Measurements from ENCODE around the gene PARVA. TPM values are rescaled to one million over a fixed set of nuclear protein-coding genes. Genes with fewer than 3 reads are reported as not detected.

PARVA gene
- total and polyA plus RNA-seq, 2 of the 8 experiments (the other 6 are each of a cell fraction or from before 2014, with no cell fraction given): 3.1 to 13.5 TPM

DNA sequence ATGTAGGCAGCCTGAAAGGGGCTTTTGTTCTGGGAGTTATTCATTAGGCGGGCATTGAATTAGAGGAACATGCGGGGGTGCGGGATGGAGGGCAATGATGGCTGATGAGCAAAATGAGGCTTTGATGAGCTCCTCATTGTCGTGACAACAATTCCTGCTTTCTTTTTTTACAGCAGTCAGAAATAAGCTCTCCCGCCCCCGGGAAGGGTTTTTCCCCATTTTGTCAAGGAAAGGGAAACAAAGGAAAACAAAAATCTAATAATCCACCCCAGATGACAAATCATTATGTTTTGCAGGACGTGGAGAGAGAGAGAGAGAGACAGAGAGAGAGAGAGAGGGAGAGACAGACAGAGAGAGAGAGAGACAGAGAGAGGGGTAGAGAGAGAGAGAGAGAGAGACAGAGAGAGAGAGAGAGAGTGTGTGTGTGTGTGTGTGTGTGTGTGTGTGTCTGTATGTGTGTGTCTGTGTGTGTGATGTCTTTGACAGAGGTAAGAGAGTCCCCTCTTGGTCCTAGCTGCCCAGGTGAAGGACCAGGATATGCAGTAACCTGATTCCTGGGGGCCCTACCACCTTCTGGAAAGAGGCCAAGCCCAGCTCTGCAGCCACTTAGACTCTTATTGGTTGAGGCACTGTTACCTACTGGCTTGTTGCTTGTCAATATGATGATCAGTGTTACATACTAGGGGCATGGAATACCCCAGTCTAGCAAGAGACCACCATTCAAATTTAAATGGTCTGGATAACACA is 46.7 kb upstream of the PARVA start:
- no peaks in the 10 kb centered on the region for H4K20me1 ChIP-seq (replicated peaks in 1 of 2; ENCODE audit: control insufficient read depth in 1 of 2, insufficient read depth in 2 of 2, low read length in 2 of 2)
- no peak overlapping the region for H2BK5ac ChIP-seq (ENCODE audit: low read depth, low read length)
- H2AFZ ChIP-seq (ENCODE audit: low read length): 0 out of 2 replicates have a peak overlapping the region, but pooled peaks have one; percentile 10
- H3K79me1 ChIP-seq (ENCODE audit: low read depth, low read length): no peaks in the 10 kb centered on the region
- H2BK15ac ChIP-seq (ENCODE audit: low read length): no peak overlapping the region
- no peaks in the 10 kb centered on the region; a peak in 1 of 4 replicates for H3K9me3 ChIP-seq (ENCODE audit: insufficient read depth in 2 of 2, low read depth in 1 of 2, low read length in 1 of 2)
- no peak overlapping the region for H4K5ac ChIP-seq (ENCODE audit: insufficient read length, low read depth, low read length)
- peaks cover 0 to 11% (median 1%) of the 10 kb centered on the region in 4 experiments; a peak in 4 of 7 replicates for H3K4me1 ChIP-seq (replicated peaks in 1 of 4; ENCODE audit: control insufficient read depth in 3 of 4, insufficient read depth in 4 of 4, low read length in 3 of 4)
- peak overlapping the region in 1 of 4 experiments; percentile 2; a peak in 1 of 8 replicates for H3K4me3 ChIP-seq (ENCODE audit: extremely low read depth in 1 of 4, insufficient read depth in 2 of 4, low read depth in 3 of 4, low read length in 4 of 4)
- H2BK20ac ChIP-seq (ENCODE audit: low read length): no peak overlapping the region
- no peaks in the 10 kb centered on the region; a peak in 1 of 7 replicates for H3K27me3 ChIP-seq (replicated peaks in 1 of 4; ENCODE audit: control insufficient read depth in 3 of 4, extremely low read depth in 1 of 4, insufficient read depth in 3 of 4, low read length in 3 of 4)
- FAIRE-seq (no peak), DNase-seq (ENCODE audit: low read depth in 1 of 2, low spot score in 2 of 2) (no peak)
- H3K4ac ChIP-seq (replicated peaks; ENCODE audit: insufficient read length, low read depth, low read length): peak overlapping the region; percentile 24
- no peak overlapping the region for H3K23ac ChIP-seq (ENCODE audit: insufficient read length)
- no peaks in the 10 kb centered on the region; the same call in 1 of the 2 replicates for H3K23me2 ChIP-seq (ENCODE audit: low read depth, low read length)
- H3K18ac ChIP-seq (ENCODE audit: extremely low read depth, low read length): no peak overlapping the region
- H3K14ac ChIP-seq (ENCODE audit: insufficient read length): no peak overlapping the region
- no peak overlapping the region for H2AK5ac ChIP-seq (ENCODE audit: low read depth, low read length)
- no peak overlapping the region for H3K27ac ChIP-seq (ENCODE audit: low read depth, low read length)
- 70% methylated on average over 7 of the region's 7 CpGs; no CpG with 5 or more reads in 1 of the 2 experiments for WGBS, 2 experiments (ENCODE audit: extremely low coverage in 1 of 2, insufficient coverage in 1 of 2, insufficient read length in 1 of 2, insufficient replicate concordance in 2 of 2, low coverage in 1 of 2, low lambda C conversion rate in 2 of 2, missing lambda C conversion rate in 1 of 2)
- no peak overlapping the region for H2BK120ac ChIP-seq (replicated peaks; ENCODE audit: low read depth, low read length)
- TF ChIP-seq TBP (IDR thresholded peaks at IDR 0.05; ENCODE audit: low read depth, low read length) (no peak), SIN3A (conservative IDR thresholded peaks at IDR 0.05 in 1 of 2, IDR thresholded peaks at IDR 0.05 in 1 of 2; ENCODE audit: low read depth in 1 of 2, low read length in 2 of 2) (0 out of 4 replicates have a peak, but pooled peaks of 1 of the 2 experiments have one; percentile 11), SIRT6 (IDR thresholded peaks at IDR 0.05; ENCODE audit: low read length) (no peak)
- ChIA-PET POLR2A (ENCODE audit: partially characterized antibody) (interaction anchor here (0.7 to 2.1 kb wide), 5 partner anchors 9 to 602 kb away, joined by 3 to 11 read pairs (median 3); partner anchors contain the start of gene PARVA), CTCF (ENCODE audit: partially characterized antibody) (interaction anchor here (0.6 to 5.9 kb wide), 71 partner anchors 10 to 980 kb away, joined by 3 to 71 read pairs (median 4); partner anchors contain the start of gene PARVA)
- H3K36me3 ChIP-seq (ENCODE audit: control insufficient read depth in 2 of 4, insufficient read depth in 4 of 4, low read length in 3 of 4): no peaks in the 10 kb centered on the region
- H3K79me2 ChIP-seq (ENCODE audit: control insufficient read depth in 1 of 2, insufficient read depth in 2 of 2, low read length in 2 of 2): no peaks in the 10 kb centered on the region
- peak overlapping the region in 1 of 2 experiments; percentile 52; a peak in 2 of 4 replicates for H3K4me2 ChIP-seq (ENCODE audit: insufficient read depth in 1 of 2, low read depth in 2 of 2, low read length in 2 of 2)
- H2BK12ac ChIP-seq (ENCODE audit: low read depth, low read length): no peak overlapping the region
- H4K91ac ChIP-seq (replicated peaks; ENCODE audit: insufficient read length, low read length): no peak overlapping the region
- H3K56ac ChIP-seq (replicated peaks; ENCODE audit: insufficient read length, low read depth, low read length): no peak overlapping the region
- no peak overlapping the region for H3K9ac ChIP-seq (replicated peaks in 1 of 4; ENCODE audit: extremely low read depth in 1 of 4, low read depth in 3 of 4, low read length in 3 of 4)
- H4K8ac ChIP-seq (ENCODE audit: extremely low read depth, insufficient read depth, low read length): no peak overlapping the region

Data from H1 (cell line).